ENCODE measurements around the gene TTLL1.
A peak's percentile ranks its signal among the peaks of the same experiment; 100 is the strongest.

TTLL1 gene

GRCh38 chr22:43088627-43088983 is 586 bp downstream of the TTLL1 start:
- Histone ChIP-seq H3K4me1 (ENCODE audit: low read depth, poor library complexity, severe bottlenecking) (peaks cover 46% of the 10 kb centered on the region), H3K9ac (peak overlapping the region; percentile 51; the same call in 1 of the 2 replicates), H3K27ac (peak overlapping the region; percentile 43; the same call in 1 of the 2 replicates), H3K79me2 (ENCODE audit: insufficient read depth, low read depth) (no peaks in the 10 kb centered on the region), H3K4me2 (peak overlapping the region; percentile 100), H4K20me1 (ENCODE audit: insufficient read depth) (no peaks in the 10 kb centered on the region), H3K4me3 (IDR thresholded peaks at IDR 0.05; ENCODE audit: insufficient read depth, low read depth, low read length) (no peak overlapping the region), H2AFZ (ENCODE audit: low read depth) (peak overlapping the region; percentile 98), H3K27me3 (ENCODE audit: insufficient read depth, low read depth) (no peaks in the 10 kb centered on the region), H3K36me3 (ENCODE audit: insufficient read depth) (no peaks in the 10 kb centered on the region)
- TF ChIP-seq CTCF (conservative IDR thresholded peaks at IDR 0.05; ENCODE audit: low read depth, low read length), result no peak

- Histone ChIP-seq H3K27ac (peak overlapping the region; percentile 69), H3K36me3 (ENCODE audit: insufficient read depth) (no peaks in the 10 kb centered on the region), H3K4me3 (IDR thresholded peaks at IDR 0.05; ENCODE audit: insufficient read depth, low read depth, low read length) (no peak overlapping the region), H3K4me2 (peak overlapping the region; percentile 78), H3K27me3 (ENCODE audit: insufficient read depth, low read depth) (no peaks in the 10 kb centered on the region), H4K20me1 (ENCODE audit: insufficient read depth) (no peaks in the 10 kb centered on the region), H2AFZ (ENCODE audit: low read depth) (peak overlapping the region; percentile 72), H3K79me2 (ENCODE audit: insufficient read depth, low read depth) (no peaks in the 10 kb centered on the region), H3K9ac (no peak overlapping the region), H3K4me1 (ENCODE audit: low read depth, poor library complexity, severe bottlenecking) (peaks cover 46% of the 10 kb centered on the region)
- no peak for TF ChIP-seq CTCF (conservative IDR thresholded peaks at IDR 0.05; ENCODE audit: low read depth, low read length)
Observed at GRCh38 chr22:43085658-43086606, 3.3 kb downstream of the TTLL1 start.

GRCh38 chr22:43081968-43082367 is 7.2 kb downstream of the TTLL1 start:
- Histone ChIP-seq H3K4me1 (ENCODE audit: low read depth, poor library complexity, severe bottlenecking) (peaks cover 27% of the 10 kb centered on the region), H4K20me1 (ENCODE audit: insufficient read depth) (no peaks in the 10 kb centered on the region), H3K27me3 (ENCODE audit: insufficient read depth, low read depth) (no peaks in the 10 kb centered on the region), H3K9ac (no peak overlapping the region), H2AFZ (ENCODE audit: low read depth) (no peak overlapping the region), H3K4me2 (no peak overlapping the region), H3K4me3 (IDR thresholded peaks at IDR 0.05; ENCODE audit: insufficient read depth, low read depth, low read length) (no peak overlapping the region), H3K79me2 (ENCODE audit: insufficient read depth, low read depth) (no peaks in the 10 kb centered on the region), H3K27ac (no peak overlapping the region), H3K36me3 (ENCODE audit: insufficient read depth) (no peaks in the 10 kb centered on the region)
- no peak for TF ChIP-seq CTCF (conservative IDR thresholded peaks at IDR 0.05; ENCODE audit: low read depth, low read length)

- no peak overlapping the region for H3K27ac ChIP-seq
- H3K27me3 ChIP-seq (ENCODE audit: insufficient read depth, low read depth), result no peaks in the 10 kb centered on the region
- no peak overlapping the region for H2AFZ ChIP-seq (ENCODE audit: low read depth)
- no peaks in the 10 kb centered on the region for H3K36me3 ChIP-seq (ENCODE audit: insufficient read depth)
- H3K4me3 ChIP-seq (IDR thresholded peaks at IDR 0.05; ENCODE audit: insufficient read depth, low read depth, low read length), result no peak overlapping the region
- no peak overlapping the region for H3K9ac ChIP-seq
- H3K4me1 ChIP-seq (ENCODE audit: low read depth, poor library complexity, severe bottlenecking), result peaks cover 13% of the 10 kb centered on the region
- H4K20me1 ChIP-seq (ENCODE audit: insufficient read depth), result no peaks in the 10 kb centered on the region
- no peaks in the 10 kb centered on the region for H3K79me2 ChIP-seq (ENCODE audit: insufficient read depth, low read depth)
- TF ChIP-seq CTCF (conservative IDR thresholded peaks at IDR 0.05; ENCODE audit: low read depth, low read length), result no peak
- no peak overlapping the region for H3K4me2 ChIP-seq
Observed at GRCh38 chr22:43080616-43081015, 8.6 kb downstream of the TTLL1 start.

Data from KMS-11 (cell line).